ENCODE results near the gene AP1AR.

AP1AR gene

GRCh38 chr4:112225157-112225556 is 6.4 kb upstream of the AP1AR start:
- DNase-seq = no peak

DNA sequence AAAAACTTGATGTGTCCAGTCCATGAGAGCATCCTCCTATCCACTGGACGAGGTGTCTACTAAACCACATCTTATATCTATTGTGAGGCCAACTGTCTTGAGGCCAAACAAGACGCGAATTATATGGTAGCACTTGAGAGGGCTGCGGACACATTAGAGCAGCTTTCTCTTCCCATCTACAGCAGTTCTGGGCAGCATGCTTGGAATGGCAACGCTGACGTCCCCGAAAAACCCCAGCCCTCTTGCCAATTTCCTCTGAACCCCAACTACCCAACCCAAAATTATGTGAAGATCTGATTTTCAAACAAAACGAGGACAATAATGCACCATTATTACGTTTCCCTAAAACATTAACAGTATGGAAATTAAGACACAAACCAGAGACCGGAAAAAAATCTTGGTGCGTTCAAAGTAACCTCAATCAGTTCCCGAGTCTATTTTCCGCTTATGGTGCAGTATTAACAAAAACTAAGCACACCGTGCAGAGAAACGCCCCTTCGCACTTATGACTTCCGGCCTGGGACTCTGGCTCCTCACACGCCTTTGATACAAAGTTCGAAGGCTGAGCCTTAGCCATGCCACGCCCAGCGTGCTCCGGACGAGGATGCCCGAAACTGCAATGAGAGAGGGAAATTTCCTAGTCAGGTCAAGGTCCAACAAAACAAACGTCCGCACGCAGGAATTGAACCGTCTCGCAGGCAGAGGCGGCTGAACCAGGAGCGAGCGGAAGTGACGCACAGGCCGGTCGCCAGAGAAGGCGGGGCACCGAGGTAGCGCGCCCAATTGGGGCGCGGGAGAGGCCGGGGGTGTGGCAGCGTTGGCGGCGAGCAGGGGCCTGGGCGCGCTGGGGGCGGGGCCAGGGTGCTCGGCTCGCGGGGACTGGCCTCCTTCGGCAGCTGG is 458 bp upstream of the AP1AR start:
- peak; percentile 85 for DNase-seq

DNA sequence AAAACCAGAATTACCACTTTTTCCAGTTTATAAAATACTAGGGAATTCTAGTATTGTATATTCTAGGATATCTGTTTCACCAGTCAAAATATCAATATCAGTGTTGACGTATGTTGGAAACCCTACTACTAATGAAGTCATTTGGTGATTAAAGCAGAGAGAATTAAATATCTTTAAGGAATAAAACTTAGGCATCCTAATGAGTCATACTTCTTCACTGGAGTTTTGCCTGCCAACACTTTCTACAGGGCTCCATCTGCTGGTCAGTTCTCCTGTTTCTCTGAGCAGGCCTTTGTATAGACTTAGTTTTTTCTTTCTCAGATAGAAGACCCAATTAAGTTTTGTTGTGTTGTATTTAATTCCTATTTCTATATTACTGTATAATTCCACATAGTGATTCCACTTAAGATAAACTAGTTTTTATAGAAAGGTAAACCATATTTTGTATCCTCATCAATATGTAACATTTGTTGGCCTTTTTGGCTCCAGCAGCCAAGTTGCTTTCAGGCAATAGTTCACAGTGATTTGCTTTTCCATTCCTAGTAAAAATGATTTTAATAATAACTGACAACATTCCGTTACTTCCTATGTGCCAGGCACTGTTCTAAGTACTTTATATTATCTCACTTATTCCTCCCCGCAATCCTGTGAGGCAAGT is 3.5 kb downstream of the AP1AR start:
- peak; percentile 35 for DNase-seq

DNA sequence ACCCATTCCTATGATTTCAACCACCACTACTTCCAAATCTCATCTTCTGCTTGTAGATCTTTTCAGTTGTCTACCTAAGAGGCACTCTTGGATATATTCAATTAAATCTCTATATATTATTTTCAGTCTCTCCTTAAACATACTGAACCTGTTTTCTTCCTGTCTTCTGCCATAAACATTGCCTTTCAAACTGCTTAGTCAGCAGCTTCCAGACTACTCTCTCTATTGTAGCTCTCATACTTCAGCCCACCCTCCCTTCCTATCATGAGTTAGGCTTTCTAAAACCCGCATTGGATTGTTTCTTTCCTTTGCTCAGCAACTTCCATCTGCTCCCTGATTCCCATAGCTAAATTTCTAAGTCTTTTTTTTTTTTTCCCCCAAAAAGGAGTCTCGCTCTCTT is 4.5 kb downstream of the AP1AR start:
- no peak for DNase-seq

DNA sequence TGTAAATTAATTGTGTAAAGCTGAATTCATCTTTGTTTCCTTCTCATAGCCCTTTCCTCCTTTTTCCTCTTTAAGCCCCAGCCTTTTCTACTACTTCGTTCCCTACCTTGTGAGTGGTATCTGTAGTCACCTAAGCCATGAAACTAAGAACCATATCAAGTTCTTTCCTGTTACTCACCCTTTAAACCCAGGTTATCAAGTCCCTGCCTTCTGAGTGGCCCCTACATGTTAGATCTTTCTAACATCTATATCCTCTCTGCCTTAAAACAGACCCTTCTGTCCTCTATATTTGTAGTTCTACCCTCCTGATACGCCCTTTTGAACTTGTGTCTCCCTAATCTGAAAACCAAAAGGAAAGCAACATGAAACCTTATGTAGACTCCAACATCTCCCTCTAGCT is 7.2 kb downstream of the AP1AR start:
- DNase-seq = no peak

- DNase-seq = no peak
Observed at GRCh38 chr4:112245383-112245782, 13.8 kb downstream of the AP1AR start.

GRCh38 chr4:112247021-112247420 is 15.4 kb downstream of the AP1AR start:
- no peak for DNase-seq

DNA sequence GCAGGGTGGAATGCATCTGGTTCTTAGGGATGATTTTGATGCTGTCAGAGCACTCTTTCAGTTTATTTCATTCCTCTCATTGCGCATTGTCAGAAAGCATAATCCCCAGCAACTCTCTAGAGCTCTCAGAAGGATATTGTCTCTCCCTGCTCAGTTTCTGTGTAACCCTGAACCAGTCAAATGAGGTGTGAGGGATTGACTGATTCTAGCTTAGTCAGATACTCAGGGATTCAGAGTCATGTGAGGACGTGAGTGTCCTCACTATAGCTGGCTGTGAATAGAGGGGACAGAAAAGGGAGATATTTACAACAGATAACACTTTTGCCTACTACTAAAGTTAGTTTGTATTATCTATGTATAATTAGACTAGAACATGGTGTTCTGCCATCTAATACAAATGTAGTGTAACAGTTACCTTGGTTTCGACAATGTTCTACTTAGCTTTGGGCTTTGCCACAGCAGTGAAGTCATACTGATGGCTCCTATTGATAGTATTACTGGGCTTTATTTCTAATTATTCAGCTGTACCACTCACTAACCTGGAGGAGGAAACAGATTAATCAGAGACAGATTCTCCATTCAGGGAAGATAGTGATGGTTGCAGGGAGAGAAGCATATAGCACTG is 19.5 kb downstream of the AP1AR start:
- DNase-seq = no peak

DNA sequence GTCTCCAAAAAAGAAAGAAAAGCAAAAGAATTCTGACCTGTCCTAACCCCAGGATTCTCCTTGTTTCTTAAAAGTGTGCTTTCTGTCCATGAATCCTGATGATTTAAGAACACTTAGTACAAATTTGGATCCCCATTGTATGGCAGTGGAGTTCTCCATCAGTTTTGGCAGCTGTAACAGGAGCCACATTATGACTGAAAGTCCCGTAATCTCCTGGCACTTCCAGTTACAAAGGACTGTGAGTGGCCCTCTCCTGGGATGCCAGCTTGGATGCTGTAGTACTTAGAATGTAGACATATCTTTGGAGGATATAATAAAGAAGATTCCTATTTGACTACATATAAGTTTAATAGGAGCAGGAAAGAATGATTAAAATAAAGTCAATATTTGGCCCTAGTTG is 20.6 kb downstream of the AP1AR start:
- no peak for DNase-seq

- DNase-seq = no peak
Observed at GRCh38 chr4:112253382-112254000, 21.9 kb downstream of the AP1AR start.

DNA sequence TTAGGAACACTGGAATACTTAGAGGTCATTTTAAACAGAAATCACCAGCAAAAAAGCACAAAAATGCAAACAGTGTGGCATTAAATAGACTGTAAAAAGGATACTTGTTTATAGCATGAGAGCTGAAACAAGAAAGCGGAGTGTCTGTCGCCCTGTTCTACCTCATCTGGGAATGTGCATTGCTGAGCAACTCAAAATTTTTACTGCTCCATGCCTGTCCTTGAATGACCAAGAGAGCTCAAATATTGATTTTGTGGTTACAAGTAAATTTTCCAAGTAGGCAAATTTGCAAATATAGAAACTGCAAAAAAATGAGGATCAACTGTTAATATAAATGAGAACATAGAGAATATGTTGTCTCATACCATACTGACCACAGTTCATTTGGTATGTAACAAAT is 25.5 kb downstream of the AP1AR start:
- no peak for DNase-seq

DNA sequence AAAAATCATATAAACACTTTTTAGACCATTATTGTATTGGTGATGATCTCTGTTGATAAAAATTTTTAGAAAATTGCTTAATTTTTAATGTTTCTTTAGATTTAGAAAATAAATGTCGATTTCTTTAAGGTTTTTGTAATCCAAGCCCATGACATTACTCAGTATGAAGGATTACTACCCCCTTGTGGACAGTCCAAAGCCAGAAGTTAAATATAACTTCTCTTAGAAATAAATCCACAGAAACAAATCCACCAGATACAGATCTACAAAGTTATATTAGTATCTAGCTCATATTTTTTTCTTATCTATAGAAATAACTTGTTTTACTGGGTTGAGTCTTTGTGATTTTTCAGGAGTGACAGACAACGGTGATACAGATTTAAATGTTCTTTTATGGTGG is 35.2 kb downstream of the AP1AR start:
- peak; percentile 3 for DNase-seq

DNA sequence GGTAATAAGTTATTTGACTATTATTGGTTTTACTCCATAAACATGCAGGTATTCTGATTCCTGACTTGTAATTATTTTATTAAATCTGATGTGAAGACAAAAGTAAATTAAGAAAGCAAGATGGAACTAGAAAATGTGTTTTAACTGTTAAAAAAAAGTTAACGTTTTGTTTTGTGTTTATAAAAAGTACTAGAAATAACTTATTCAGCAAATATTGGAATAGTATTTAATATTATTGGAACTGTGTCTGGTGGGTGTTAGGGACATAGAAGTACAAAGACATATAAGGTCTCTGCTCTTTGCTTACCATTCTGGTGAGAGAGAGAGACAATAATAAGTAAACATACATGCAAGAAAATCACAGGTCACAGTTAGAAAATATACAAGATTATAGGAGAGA is 38.5 kb downstream of the AP1AR start:
- DNase-seq = no peak

- no peak for DNase-seq
Observed at GRCh38 chr4:112270640-112271421, 39.2 kb downstream of the AP1AR start.

- DNase-seq = no peak
Observed at GRCh38 chr4:112272292-112272691, 40.7 kb downstream of the AP1AR start.

- no peak for DNase-seq
Observed at GRCh38 chr4:112274959-112275358, 43.4 kb downstream of the AP1AR start.

GRCh38 chr4:112276113-112276512 is 44.5 kb downstream of the AP1AR start:
- DNase-seq = no peak

DNA sequence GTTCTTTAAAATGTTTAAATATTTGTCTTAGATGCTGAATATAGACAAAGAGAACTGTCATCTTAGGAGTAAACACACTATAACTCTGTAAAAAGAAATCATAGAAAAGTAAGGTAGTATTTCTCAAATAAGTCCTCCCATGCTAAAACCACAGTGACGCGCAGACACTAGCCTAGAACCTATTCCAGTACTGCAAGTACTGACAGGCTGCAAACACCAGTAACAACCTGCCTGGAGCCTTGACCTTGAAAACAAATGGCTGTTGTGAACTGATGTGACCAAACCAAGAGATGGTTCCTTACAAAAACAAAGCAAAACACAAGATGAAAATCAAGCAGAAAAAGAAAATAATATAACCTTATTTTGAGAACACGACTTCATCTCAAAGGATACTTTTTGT is 45.6 kb downstream of the AP1AR start:
- no peak for DNase-seq

DNA sequence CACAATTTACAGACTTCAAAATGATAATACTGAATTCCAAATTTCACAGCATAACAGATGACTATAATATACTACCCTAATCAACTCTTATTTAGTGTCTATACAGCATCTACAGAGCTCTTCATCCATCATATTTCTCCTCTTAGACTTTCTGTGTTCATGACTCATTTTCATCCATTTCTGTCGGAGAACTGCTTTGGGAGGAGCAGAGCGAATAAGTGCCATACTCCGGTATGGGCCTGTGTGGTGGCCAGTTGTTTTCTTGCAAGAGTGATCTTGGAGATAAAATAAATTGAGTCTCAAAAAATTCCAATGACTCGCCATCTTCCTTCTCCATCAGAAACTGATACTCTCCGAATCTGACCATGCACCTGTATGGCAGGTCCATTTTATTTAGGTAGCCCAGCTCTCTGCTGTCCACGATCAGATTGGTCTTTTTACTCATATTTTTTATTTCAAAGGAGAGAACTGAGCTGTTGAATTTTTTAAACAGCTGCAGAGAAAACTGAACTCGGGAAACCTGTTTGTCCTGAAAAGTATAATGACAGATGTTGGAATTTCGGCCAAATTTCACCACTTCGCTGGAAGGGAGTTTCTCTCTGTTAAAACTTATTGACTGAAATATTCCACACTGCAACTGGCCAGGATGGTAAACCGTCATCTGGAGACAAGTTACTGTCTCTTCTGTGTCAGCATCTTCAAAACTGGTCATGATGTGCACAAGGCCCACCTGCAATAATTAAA is 46.3 kb downstream of the AP1AR start:
- DNase-seq = no peak

DNA sequence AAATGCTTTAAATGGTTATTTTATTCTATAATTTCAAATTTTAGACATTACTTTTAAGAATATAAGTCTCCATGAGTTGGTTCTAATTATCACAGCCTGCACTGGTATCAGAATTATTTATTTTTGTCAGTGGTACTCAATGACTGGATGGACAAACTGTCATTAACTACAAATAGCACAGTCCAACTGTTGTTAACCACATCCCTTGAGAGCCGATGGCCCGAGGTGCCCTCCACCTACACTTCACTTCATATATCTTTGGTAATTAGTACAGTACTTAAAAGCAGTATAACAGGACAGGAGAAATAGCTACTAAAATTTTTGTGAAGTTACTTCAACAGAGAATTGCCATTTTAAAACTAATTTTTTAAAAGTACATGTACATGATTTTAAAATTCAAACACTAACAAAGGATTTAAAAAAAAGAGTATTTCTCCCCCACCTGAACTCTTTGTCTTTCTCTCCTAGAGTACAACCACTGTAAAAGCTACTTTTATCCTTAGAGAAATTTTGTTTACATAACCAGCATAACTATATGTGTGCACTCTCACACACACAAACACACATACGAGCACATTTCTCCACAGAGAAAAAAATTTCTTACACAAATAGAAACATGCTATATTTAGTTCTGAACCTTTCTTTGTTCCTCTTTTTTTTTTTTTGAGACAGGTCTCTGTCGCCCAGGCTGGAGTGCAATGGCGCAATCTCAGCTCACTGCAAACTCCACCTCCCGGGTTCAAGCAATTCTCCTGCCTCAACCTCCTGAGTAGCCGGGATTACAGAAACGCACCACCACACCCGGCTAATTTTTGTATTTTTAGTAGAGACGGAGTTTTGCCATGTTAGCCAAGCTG is 47.7 kb downstream of the AP1AR start:
- no peak for DNase-seq

DNA sequence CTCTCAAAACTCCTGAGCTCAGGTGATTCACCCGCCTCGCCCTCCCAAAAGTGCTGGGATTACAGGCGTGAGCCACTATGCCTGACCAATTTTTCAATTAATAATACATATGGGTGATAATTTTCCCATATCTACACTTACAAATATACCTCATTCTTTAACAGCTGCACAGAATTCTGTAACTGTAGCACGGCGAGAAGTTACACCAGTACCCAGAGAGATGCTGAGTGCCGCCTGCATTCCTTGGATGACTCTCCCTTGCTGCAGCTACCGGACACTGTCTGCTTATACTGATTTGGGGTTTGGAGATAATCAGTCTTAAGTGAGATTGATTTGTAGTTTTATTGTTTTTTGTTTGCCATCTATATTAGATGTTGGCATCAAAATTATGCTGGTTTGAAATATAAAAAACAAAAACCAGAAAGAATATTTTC is 48.3 kb downstream of the AP1AR start:
- DNase-seq = no peak

All from NCI-H1694 treated with DMSO at 0.1 percent for 48 hours (cell line).